GM19463 (cell line): ENCODE data around the gene MS4A3.
"Not testable (repeated sequence)": the region's sequence is repeated elsewhere in the genome, so short reads cannot be mapped to it uniquely, and the experiment has no call there.

Experiments
- ATAC-seq: cut with Tn5 transposase; IDR thresholded peaks from one replicate; pipeline ENCODE4 v1.9.1; 2021; ENCODE audit warnings: mild to moderate bottlenecking, moderate library complexity; ENCODE audit not compliant: unreplicated experiment

The MS4A3 gene

DNA sequence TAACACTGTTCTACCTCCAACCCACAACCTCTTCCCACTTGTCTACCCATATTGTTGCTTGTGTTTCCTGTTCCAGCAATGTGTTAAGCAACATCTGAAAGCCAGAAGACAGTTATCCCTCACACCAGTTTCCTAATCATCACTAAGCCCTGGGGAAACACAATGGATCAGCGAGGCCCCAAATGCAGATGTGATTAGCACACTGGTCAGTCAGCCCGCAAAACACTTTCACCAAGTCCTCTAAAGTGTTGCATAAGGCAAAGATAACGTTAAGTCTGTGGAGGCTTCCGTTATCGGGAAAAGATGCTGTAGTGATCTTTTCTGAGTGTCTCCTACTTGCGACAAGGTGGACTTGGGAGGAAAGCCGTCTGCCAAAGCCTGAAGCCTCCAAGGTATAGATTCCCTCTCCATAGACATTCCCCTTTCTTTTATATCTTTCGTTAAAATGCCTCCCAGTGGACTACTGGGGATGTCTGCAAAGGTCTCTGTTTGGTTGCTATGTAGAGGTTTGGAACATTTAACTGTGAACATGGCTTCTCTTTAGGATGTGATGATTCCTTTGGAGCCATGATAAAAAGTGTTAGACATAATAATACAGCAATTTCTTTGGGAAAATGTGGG lies at the start of gene MS4A3:
TSS of gene MS4A3 (plus strand) at position 317 of the 621 bp plus-strand sequence. CDS start 4,496 bp downstream, outside the sequence.
- no peak for ATAC-seq

DNA sequence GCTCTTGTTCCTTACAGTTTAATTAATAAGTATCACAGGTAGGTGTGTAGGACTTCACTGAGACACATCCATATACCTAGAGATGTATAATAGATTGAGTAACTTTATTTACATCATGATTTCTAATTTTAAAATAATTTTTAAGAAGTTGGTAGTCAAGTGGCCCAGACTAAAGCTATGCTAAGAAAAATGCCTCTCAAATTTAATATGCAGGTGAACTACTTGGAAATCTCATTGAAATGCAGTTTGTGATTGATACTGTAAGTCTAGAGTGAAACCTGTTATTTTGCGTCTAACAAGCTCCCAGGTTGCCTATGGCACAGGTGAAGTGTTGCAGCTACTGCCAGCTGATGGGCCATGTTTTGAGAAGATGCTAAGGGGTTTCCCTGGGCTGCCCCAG lies 39.6 kb upstream of the MS4A3 start, which contains the start of gene OOSP4B:
TSS of gene OOSP4B (plus strand) at position 301 of the 400 bp plus-strand sequence.
- ATAC-seq = no peak

DNA sequence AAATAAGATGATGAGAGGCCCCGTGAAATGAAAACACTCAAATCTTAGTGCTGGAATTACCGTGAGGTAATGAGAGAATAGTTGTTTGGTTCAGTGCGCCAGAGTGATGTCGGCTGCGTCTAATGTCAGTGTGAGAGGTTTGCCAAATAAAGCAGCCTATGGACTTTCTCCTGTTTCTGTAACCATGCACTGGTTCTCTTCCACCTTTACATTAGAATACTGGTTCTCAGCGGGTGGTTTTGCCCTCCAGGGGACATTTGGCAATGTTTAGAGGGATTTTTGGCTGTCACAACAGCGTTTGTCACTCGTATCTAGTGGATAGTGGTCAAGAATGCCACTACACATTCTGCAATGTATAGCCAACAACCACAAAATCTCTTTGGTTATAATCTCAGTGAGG lies 38.4 kb upstream of the MS4A3 start:
- no peak for ATAC-seq

- ATAC-seq = not testable (repeated sequence)
Observed at GRCh38 chr11:60020376-60020775, 36.1 kb upstream of the MS4A3 start.

DNA sequence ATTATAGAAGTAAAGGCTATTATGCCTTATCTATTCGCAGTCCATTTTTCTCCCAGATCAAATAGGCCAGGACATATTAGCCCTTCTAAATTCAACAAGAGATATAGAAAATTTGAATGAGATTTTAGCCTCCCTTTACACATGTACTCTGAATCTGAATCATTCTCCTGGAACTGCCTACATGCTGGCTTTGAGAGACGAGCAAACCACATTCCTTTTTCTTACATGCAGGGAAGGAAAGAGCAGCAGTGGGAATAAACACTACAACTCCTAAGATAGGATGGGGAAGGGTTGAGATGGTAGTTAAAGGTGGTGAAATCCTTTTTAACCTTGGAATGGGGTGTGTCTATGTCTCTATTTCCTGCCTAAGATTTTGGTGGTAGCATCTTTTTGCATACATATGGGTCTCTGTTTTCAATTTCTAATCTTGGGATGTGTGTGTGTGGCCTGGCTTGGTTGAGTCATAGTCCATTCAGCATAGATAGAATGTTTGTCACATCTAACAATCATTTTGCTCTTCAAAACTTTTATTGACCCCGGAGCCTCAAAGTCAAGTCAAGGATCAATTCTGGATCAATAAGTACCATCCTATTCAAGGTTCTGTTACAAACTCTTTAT lies 27.3 kb upstream of the MS4A3 start:
- ATAC-seq = no peak

DNA sequence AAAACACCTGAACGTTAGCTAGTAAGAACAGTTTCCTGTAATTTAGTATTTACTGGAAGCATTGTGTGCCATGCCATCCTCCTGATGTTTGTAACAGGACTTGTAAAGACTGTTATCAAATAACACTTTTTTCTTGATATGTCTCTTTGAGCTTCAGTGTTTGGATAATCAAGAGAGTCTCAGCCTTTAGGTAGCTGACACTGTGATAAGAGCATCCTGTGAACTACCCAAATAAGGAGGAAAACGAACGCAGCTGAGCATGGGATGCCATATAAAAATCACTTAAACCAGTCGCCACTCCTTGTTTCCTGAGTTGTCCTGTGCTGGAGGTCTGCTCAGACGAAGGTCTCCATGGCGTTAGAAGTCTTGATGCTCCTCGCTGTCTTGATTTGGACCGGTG lies 16.4 kb upstream of the MS4A3 start, which contains the start of gene OOSP2:
TSS of gene OOSP2 (plus strand) at position 301 of the 400 bp plus-strand sequence. CDS start at position 352, 51 bp downstream.
- ATAC-seq = no peak

DNA sequence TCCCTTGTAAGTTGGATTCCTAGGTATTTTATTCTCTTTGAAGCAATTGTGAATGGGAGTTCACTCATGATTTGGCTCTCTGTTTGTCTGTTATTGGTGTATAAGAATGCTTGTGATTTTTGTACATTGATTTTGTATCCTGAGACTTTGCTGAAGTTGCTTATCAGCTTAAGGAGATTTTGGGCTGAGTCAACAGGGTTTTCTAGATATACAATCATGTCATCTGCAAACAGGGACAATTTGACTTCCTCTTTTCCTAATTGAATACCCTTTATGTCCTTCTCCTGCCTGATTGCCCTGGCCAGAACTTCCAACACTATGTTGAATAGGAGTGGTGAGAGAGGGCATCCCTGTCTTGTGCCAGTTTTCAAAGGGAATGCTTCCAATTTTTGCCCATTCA lies 6.0 kb upstream of the MS4A3 start:
- ATAC-seq = not testable (repeated sequence)

- ATAC-seq = not testable (repeated sequence)
Observed at GRCh38 chr11:60050839-60051238, 5.6 kb upstream of the MS4A3 start.

DNA sequence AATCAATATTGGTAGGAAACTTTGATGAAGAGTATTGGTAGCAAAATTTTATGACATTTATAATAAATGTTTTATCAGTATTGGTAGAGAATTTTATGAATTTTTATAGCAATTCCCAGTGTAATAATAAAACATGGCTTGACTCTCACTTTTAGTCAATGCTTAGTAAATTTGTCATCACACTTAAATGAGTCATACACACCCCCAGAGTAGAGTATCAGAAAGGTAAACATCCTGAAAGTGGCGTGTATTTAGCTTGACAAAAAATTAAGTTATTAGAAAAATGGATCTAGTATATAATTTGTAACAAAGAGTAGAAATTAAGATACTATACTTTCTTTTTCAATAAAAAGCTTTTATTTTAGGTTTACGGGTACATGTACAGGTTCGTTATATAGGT lies 2.6 kb downstream of the MS4A3 start:
- no peak for ATAC-seq

- ATAC-seq = no peak
Observed at GRCh38 chr11:60059521-60060240, 3.2 kb downstream of the MS4A3 start.

- no peak for ATAC-seq
Observed at GRCh38 chr11:60064111-60064510, 7.6 kb downstream of the MS4A3 start.

- ATAC-seq = no peak
Observed at GRCh38 chr11:60065801-60066200, 9.3 kb downstream of the MS4A3 start.

DNA sequence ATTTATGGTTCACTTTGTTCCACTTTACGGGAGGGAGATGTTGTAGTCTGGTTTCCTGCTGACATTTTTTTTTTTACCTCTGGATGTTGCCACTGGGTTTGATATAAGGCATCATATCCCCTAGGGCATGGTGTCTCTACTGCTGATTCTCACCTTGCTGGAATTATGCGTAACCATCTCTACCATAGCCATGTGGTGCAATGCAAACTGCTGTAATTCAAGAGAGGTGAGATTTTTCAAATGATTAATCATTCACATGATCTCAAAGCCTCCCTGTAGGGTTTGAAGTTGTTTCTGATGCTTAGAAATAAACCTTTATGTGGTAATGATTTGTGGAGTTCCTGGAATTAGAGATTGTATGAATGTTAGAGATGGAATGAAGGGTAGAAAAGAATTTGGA lies 13.0 kb downstream of the MS4A3 start:
- ATAC-seq = no peak

- ATAC-seq = not testable (repeated sequence)
Observed at GRCh38 chr11:60071644-60072043, 15.2 kb downstream of the MS4A3 start.

DNA sequence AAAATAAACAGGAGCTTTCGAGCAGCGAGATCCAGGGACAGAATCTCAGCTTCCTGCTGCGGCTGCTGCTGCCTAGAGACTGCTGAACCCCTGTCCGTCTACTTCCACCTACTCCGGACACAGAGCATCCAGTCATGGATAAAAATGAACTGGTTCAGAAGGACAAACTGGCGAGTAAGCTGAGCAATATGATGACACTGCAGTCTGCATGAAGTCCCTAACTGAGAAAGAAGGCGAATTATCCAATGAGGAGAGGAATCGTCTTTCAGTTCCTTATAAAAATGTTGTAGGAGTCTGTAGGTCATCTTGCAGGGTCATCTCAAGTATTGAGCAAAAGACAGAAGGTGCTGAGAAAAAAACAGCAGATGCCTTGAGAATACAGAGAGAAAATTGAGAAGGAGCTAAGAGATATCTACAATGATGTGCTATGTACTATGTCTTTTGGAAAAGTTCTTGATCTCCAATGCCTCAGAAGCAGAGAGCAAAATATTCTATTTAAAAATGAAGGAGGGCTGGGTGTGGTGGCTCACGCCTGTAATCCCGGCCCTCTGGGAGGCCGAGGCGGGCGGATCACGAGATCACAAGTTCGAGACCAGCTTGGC lies 20.9 kb downstream of the MS4A3 start:
- no peak for ATAC-seq

DNA sequence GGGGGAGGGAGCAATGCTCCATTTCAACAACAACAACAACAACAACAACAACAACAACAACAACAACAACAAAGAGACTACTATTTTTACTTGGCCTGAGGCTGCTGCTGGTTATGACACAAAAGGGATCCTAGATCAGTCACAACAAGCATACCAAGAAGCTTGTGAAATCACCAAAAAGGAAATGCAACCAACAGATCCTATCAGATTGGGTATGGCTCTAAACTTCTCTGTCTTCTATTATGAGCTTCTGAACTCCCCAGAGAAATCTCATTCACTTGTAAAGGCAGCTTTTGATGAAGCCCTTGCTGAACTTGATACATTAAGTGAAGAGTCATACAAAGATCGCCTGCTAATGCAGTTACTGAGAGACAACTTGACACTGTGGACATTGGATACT lies 21.5 kb downstream of the MS4A3 start:
- ATAC-seq = no peak

- ATAC-seq = no peak
Observed at GRCh38 chr11:60078745-60079144, 22.3 kb downstream of the MS4A3 start.

DNA sequence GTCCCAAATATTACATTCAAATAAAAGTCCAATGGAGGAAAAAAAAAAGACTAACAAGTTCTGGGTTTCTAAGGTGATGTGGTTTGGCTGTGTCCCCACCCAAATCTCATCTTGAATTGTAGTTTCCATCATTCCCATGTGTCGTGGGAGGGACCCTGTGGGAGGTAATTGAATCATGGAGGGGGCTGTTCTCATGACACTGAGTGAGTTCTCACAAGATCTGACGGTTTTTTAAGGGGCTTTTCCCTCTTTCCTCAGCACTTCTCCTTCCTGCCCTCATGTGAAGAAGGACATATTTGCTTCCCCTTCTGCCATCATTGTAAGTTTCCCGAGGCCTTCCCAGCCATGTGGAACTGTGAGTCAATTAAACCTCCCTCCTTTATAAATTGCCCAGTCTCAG lies 24.1 kb downstream of the MS4A3 start:
- no peak for ATAC-seq

- ATAC-seq = no peak
Observed at GRCh38 chr11:60084631-60085273, 28.3 kb downstream of the MS4A3 start.

GRCh38 chr11:60085909-60086308 lies 29.4 kb downstream of the MS4A3 start:
- ATAC-seq = no peak

- no peak for ATAC-seq
Observed at GRCh38 chr11:60087239-60087638, 30.8 kb downstream of the MS4A3 start.
